GM23338 (cell line): ENCODE measurements around the gene IER5L. TPM values are rescaled to one million over a fixed set of nuclear protein-coding genes. Genes with fewer than 3 reads are reported as not detected.

Experiments used
- ATAC-seq: fragments of 200-7000 bp; cut with Tn5 transposase; 3 replicates; pipeline ENCODE4 v1.9.1; 2020
- DNase-seq: peaks from one replicate; pipeline ENCODE4 v3.0.0-alpha.2; 2015; ENCODE audit warnings: low spot score
- H2AFZ ChIP-seq: fragments of 200-600 bp; sonication (generic); 2 replicates; pipeline ENCODE4 v1.8.0; 2016; ENCODE audit warnings: antibody characterized with exemption, mild to moderate bottlenecking, moderate library complexity
- H3F3A ChIP-seq: fragments of 200-600 bp; sonication (generic); replicated peaks from 2 replicates; pipeline ENCODE4 v1.8.0; 2017; ENCODE audit warnings: antibody characterized with exemption, mixed run types, low read depth
- H3K27ac ChIP-seq: fragments of 200-600 bp; sonication (generic); 2 replicates; pipeline ENCODE4 v1.6.1; 2016; ENCODE audit warnings: low read depth
- H3K27me3 ChIP-seq: fragments of 200-600 bp; sonication (generic); 2 replicates; pipeline ENCODE4 v1.8.0; 2016; ENCODE audit warnings: mild to moderate bottlenecking, mixed run types, moderate library complexity; ENCODE audit not compliant: insufficient read depth
- H3K36me3 ChIP-seq: fragments of 200-600 bp; sonication (generic); 2 replicates; pipeline ENCODE4 v1.8.0; 2016; ENCODE audit warnings: mild to moderate bottlenecking; ENCODE audit not compliant: insufficient read depth
- H3K4me1 ChIP-seq: fragments of 200-600 bp; sonication (generic); 2 replicates; pipeline ENCODE4 v1.8.0; 2016; ENCODE audit warnings: mild to moderate bottlenecking, moderate library complexity; ENCODE audit not compliant: insufficient read depth
- H3K4me2 ChIP-seq: fragments of 200-600 bp; sonication (generic); 2 replicates; pipeline ENCODE4 v1.7.1; 2017; ENCODE audit warnings: mixed run types
- H3K4me3 ChIP-seq: fragments of 200-600 bp; sonication (generic); 2 replicates; pipeline ENCODE4 v1.6.1; 2016; ENCODE audit warnings: mixed run types
- H3K79me2 ChIP-seq: fragments of 200-600 bp; sonication (generic); replicated peaks from 2 replicates; pipeline ENCODE4 v1.8.0; 2017; ENCODE audit warnings: mild to moderate bottlenecking; ENCODE audit not compliant: insufficient read depth
- H3K9me2 ChIP-seq: fragments of 200-600 bp; sonication (generic); 2 replicates; pipeline ENCODE4 v1.8.0; 2017; ENCODE audit not compliant: insufficient read depth
- H4K20me1 ChIP-seq: fragments of 200-600 bp; sonication (generic); replicated peaks from 2 replicates; pipeline ENCODE4 v1.8.0; 2017; ENCODE audit warnings: mild to moderate bottlenecking; ENCODE audit not compliant: insufficient read depth
- H3K27ac Mint-ChIP-seq: 2 replicates; pipeline ENCODE4 v1.8.0; 2020; ENCODE audit warnings: inconsistent platforms, mild to moderate bottlenecking, moderate library complexity, mixed read lengths
- H3K27me3 Mint-ChIP-seq: 3 replicates; pipeline ENCODE4 v1.8.0; 2022; ENCODE audit warnings: low read depth, mild to moderate bottlenecking, moderate library complexity, mixed read lengths, inconsistent platforms; ENCODE audit not compliant: insufficient read depth, poor library complexity
- H3K36me3 Mint-ChIP-seq: 3 replicates; pipeline ENCODE4 v1.8.0; 2021; ENCODE audit warnings: low read depth, mild to moderate bottlenecking, inconsistent platforms, moderate library complexity, mixed read lengths
- H3K4me1 Mint-ChIP-seq: 3 replicates; pipeline ENCODE4 v1.8.0; 2020; ENCODE audit warnings: mild to moderate bottlenecking, inconsistent platforms, mixed read lengths
- H3K4me3 Mint-ChIP-seq: 3 replicates; pipeline ENCODE4 v1.8.0; 2021; ENCODE audit warnings: moderate library complexity, mild to moderate bottlenecking, inconsistent platforms, mixed read lengths
- H3K9me3 Mint-ChIP-seq: 3 replicates; pipeline ENCODE4 v1.8.0; 2020; ENCODE audit warnings: moderate library complexity, mild to moderate bottlenecking, inconsistent platforms, mixed read lengths
- CREB1 ChIP-seq: fragments of 250-450 bp; sonication (Bioruptor Pico); IDR thresholded peaks from 2 replicates; pipeline ENCODE4 v1.5.0; 2020; ENCODE audit warnings: low read depth, mild to moderate bottlenecking, moderate library complexity
- CTCF ChIP-seq, 2 experiments: fragments of 200-600 bp in 1 of 2; sonication (generic) in 1 of 2; conservative IDR thresholded peaks; 2 replicates each; pipeline versions ENCODE4 v1.5.1 to v1.6.1; 2016 to 2017; ENCODE audit warnings: antibody characterized with exemption in 2 of 2, low read depth in 2 of 2, mild to moderate bottlenecking in 2 of 2, moderate library complexity in 1 of 2
- ETS1 ChIP-seq: IDR thresholded peaks from 2 replicates; pipeline ENCODE4 v1.6.1; 2016; ENCODE audit warnings: antibody characterized with exemption
- EZH2 ChIP-seq: fragments of 200-600 bp; sonication (generic); IDR thresholded peaks from one replicate; pipeline ENCODE4 v1.8.0; 2017; ENCODE audit warnings: antibody characterized with exemption, mild to moderate bottlenecking, low read depth; ENCODE audit not compliant: unreplicated experiment
- EZH2phosphoT487 ChIP-seq: fragments of 200-600 bp; sonication (generic); IDR thresholded peaks from one replicate; pipeline ENCODE4 v1.8.1; 2018; ENCODE audit warnings: antibody characterized with exemption; ENCODE audit not compliant: unreplicated experiment
- NANOG ChIP-seq: IDR thresholded peaks from 2 replicates; pipeline ENCODE4 v1.6.1; 2016; ENCODE audit warnings: antibody characterized with exemption, borderline replicate concordance
- POLR2AphosphoS5 ChIP-seq: IDR thresholded peaks from 2 replicates; pipeline ENCODE4 v1.6.1; 2016; ENCODE audit warnings: antibody characterized with exemption, low read depth
- ZNF114 ChIP-seq: fragments of 250-450 bp; sonication (Bioruptor Pico); IDR thresholded peaks from 2 replicates; pipeline ENCODE4 v1.5.0; 2020; ENCODE audit warnings: mild to moderate bottlenecking, moderate library complexity
- ZNF331 ChIP-seq: fragments of 250-450 bp; sonication (Bioruptor Pico); IDR thresholded peaks from 2 replicates; pipeline ENCODE4 v1.5.0; 2020; ENCODE audit warnings: low read depth, mild to moderate bottlenecking, moderate library complexity
- polyA plus RNA-seq: library from polyadenylated mRNA; unstranded; fragments of >200 nt; fragmentation: Nextera tagmentation; extraction: Ambion mirVana; gene quantifications from 2 replicates; pipeline ENCODE4 v1.2.1, GENCODE V29; 2016
- total RNA-seq: library from RNA; depleted of rRNA; stranded (reverse); fragments of >200 nt; shearing (Covaris generic); gene quantifications from 2 replicates; pipeline ENCODE4 v1.2.3, GENCODE V29; 2014

The IER5L gene
- total and polyA plus RNA-seq, 2 experiments from 2014 or later: 0.19 to 0.90 TPM

GRCh38 chr9:129139233-129139992, 38.6 kb downstream of the IER5L start:
- ATAC-seq: peak; percentile 49

GRCh38 chr9:129138476-129139232, 39.4 kb downstream of the IER5L start:
- no peaks in the 10 kb centered on the region for H4K20me1 ChIP-seq
- Mint-ChIP-seq H3K9me3 (no peaks in the 10 kb centered on the region), H3K27ac (peak overlapping the region; percentile 98), H3K4me3 (peak overlapping the region; percentile 73; the same call in 2 of the 3 replicates), H3K27me3 (peaks cover 33% of the 10 kb centered on the region), H3K36me3 (peaks cover 43% of the 10 kb centered on the region), H3K4me1 (peaks cover 51% of the 10 kb centered on the region)
- peaks cover 6% of the 10 kb centered on the region; the same call in 1 of the 2 replicates for H3K36me3 ChIP-seq
- peaks cover 6% of the 10 kb centered on the region for H3F3A ChIP-seq
- DNase-seq (no peak), ATAC-seq (no peak)
- H3K27me3 ChIP-seq: no peaks in the 10 kb centered on the region
- peaks cover 35% of the 10 kb centered on the region for H3K4me1 ChIP-seq
- peak overlapping the region; percentile 79 for H3K27ac ChIP-seq
- no peaks in the 10 kb centered on the region for H3K9me2 ChIP-seq
- H2AFZ ChIP-seq: no peak overlapping the region
- H3K4me3 ChIP-seq: no peak overlapping the region
- no peak for TF ChIP-seq POLR2AphosphoS5
- TF ChIP-seq ZNF114 (CRISPR knock-in tag): no peak
- no peak for TF ChIP-seq ETS1
- no peak for TF ChIP-seq CTCF (conservative IDR thresholded peaks at IDR 0.05; ENCODE audit: low read depth in 2 of 2)
- TF ChIP-seq EZH2phosphoT487: no peak
- H3K4me2 ChIP-seq: no peak overlapping the region
- H3K79me2 ChIP-seq: peaks cover 8% of the 10 kb centered on the region

More at GRCh38 chr9:129139233-129139992, 38.6 kb downstream of the IER5L start:
- peaks cover 8% of the 10 kb centered on the region for H3K79me2 ChIP-seq
- Mint-ChIP-seq H3K27ac (peak overlapping the region; percentile 98), H3K4me1 (peaks cover 58% of the 10 kb centered on the region), H3K36me3 (peaks cover 48% of the 10 kb centered on the region), H3K9me3 (no peaks in the 10 kb centered on the region), H3K27me3 (peaks cover 38% of the 10 kb centered on the region), H3K4me3 (peak overlapping the region; percentile 73)
- H3K36me3 ChIP-seq: peaks cover 10% of the 10 kb centered on the region
- TF ChIP-seq POLR2AphosphoS5 (no peak; the same call in 1 of the 2 replicates), NANOG (no peak), CREB1 (CRISPR knock-in tag) (no peak), ZNF331 (CRISPR knock-in tag) (no peak), CTCF (conservative IDR thresholded peaks at IDR 0.05; ENCODE audit: low read depth in 2 of 2) (peak; percentile 96 to 98), EZH2 (no peak)
- H3K27ac ChIP-seq: peak overlapping the region; percentile 100
- H2AFZ ChIP-seq: no peak overlapping the region
- peak overlapping the region; percentile 57 for H3K4me3 ChIP-seq
- peak; percentile 92 for DNase-seq
- H3K27me3 ChIP-seq: no peaks in the 10 kb centered on the region
- H3F3A ChIP-seq: peaks cover 6% of the 10 kb centered on the region
- peaks cover 41% of the 10 kb centered on the region for H3K4me1 ChIP-seq
- H4K20me1 ChIP-seq: no peaks in the 10 kb centered on the region
- H3K4me2 ChIP-seq: peak overlapping the region; percentile 86
- no peaks in the 10 kb centered on the region for H3K9me2 ChIP-seq
